NT2/D1 (cell line): ENCODE measurements around the gene AKAP6.

ENCODE experiments used
- DNase-seq: peaks from one replicate; pipeline ENCODE4 v3.0.0-alpha.2; 2011; ENCODE audit warnings: low read depth, low spot score
- H3K27me3 ChIP-seq: 2 replicates; pipeline ENCODE4 v1.6.0; 2011; ENCODE audit warnings: mild to moderate bottlenecking; ENCODE audit not compliant: insufficient read length, insufficient read depth
- H3K36me3 ChIP-seq: 2 replicates; pipeline ENCODE4 v1.6.1; 2011; ENCODE audit warnings: mild to moderate bottlenecking, low read length, mixed read lengths; ENCODE audit not compliant: insufficient read depth, insufficient read length
- H3K4me1 ChIP-seq: 2 replicates; pipeline ENCODE4 v1.5.1; 2011; ENCODE audit not compliant: insufficient read depth, insufficient read length
- H3K4me3 ChIP-seq: 2 replicates; pipeline ENCODE4 v1.5.1; 2011; ENCODE audit warnings: low read depth; ENCODE audit not compliant: insufficient read length
- H3K9ac ChIP-seq: 2 replicates; pipeline ENCODE4 v1.6.0; 2011; ENCODE audit warnings: low read depth; ENCODE audit not compliant: insufficient read length
- H3K9me3 ChIP-seq: 2 replicates; pipeline ENCODE4 v1.5.1; 2011; ENCODE audit warnings: mild to moderate bottlenecking, low read length; ENCODE audit not compliant: insufficient read depth
- SUZ12 ChIP-seq: IDR thresholded peaks from 2 replicates; pipeline ENCODE4 v1.6.1; 2011; ENCODE audit not compliant: insufficient read length, insufficient read depth; ENCODE audit errors: extremely low read depth
- YY1 ChIP-seq: IDR thresholded peaks from 2 replicates; pipeline ENCODE4 v1.6.1; 2011; ENCODE audit not compliant: insufficient read length, insufficient read depth
- ZNF274 ChIP-seq: IDR thresholded peaks from 2 replicates; pipeline ENCODE4 v1.6.1; 2011; ENCODE audit warnings: mild to moderate bottlenecking, low read depth, low read length

AKAP6 gene

DNA sequence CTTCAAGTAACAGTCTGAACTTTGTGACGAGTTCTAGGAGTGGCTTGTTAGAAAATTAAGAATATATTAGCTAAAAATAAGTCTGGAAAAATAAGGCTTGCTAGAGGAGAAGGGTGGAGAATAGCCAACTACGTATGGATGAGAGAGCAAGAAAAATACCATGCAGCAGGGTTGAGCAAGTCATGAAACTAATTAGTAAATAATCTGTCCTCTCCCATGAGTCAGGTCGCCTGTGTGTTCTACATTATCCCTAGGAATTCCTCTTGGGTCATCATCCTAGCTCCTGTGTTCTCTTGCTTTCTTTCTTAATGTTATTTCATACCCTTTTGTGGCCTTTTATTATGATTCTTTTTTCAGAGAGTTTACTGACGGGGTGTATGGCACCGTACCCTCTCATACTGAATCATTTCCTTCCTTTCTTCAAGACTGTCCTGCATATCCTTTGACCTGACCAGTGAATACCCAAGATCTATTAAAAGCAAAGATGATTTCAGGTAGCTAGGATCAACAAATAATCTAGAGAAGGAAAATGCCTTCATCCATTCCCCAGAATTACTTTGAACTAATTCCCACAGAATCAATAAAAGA lies 432.4 kb downstream of the AKAP6 start:
- H3K9me3 ChIP-seq = no peaks in the 10 kb centered on the region
- DNase-seq = no peak
- no peak for TF ChIP-seq YY1
- no peak for TF ChIP-seq ZNF274
- TF ChIP-seq SUZ12 = no peak
- no peak overlapping the region for H3K4me3 ChIP-seq
- no peaks in the 10 kb centered on the region for H3K36me3 ChIP-seq
- no peaks in the 10 kb centered on the region for H3K27me3 ChIP-seq
- H3K9ac ChIP-seq = no peak overlapping the region
- H3K4me1 ChIP-seq = no peaks in the 10 kb centered on the region

DNA sequence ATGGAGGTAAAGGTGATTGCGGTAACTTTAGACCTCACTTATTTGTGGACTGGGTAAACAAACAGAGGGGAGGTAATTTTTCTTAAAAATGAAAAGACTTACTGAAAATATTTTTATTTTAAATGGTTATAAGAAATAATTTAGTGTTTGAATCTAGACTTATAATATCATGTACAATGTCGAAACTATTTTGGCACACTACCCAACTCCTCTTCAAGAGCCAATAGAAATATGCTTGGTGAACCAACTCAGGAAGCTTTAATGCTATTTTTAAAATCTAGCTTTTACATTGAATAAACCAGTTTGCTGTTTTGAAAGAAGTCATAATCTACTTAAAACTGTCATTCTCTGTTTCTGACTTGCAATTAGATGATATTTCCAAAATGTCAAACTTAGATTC lies 433.8 kb downstream of the AKAP6 start:
- TF ChIP-seq SUZ12 = no peak
- no peak for TF ChIP-seq ZNF274
- TF ChIP-seq YY1 = no peak
- no peaks in the 10 kb centered on the region for H3K9me3 ChIP-seq
- H3K4me1 ChIP-seq = no peaks in the 10 kb centered on the region
- H3K36me3 ChIP-seq = no peaks in the 10 kb centered on the region
- no peak for DNase-seq
- H3K4me3 ChIP-seq = no peak overlapping the region
- H3K27me3 ChIP-seq = no peaks in the 10 kb centered on the region
- H3K9ac ChIP-seq = no peak overlapping the region

DNA sequence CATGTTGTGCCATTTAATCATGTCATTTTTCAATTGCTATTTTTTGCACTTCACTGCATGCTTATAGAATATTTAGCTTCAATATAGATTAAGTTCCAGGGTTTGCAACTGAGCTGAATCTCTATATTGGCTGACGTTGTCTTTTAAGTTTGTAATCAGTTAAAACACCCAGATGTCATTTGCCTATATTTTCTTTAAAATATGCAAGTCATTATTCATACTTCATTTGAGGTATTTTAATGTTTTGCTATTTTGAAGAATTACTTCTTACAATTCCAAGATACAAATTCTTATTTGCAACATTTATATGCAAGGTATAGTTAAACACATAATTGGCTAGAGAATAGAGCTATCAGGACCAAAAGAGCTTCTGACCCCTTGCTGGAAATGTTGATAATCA lies 434.6 kb downstream of the AKAP6 start:
- DNase-seq = no peak
- Histone ChIP-seq H3K36me3 (no peaks in the 10 kb centered on the region), H3K9ac (no peak overlapping the region), H3K4me1 (no peaks in the 10 kb centered on the region), H3K27me3 (no peaks in the 10 kb centered on the region), H3K9me3 (no peaks in the 10 kb centered on the region), H3K4me3 (no peak overlapping the region)
- no peak for TF ChIP-seq SUZ12
- TF ChIP-seq ZNF274 = no peak
- TF ChIP-seq YY1 = no peak

DNA sequence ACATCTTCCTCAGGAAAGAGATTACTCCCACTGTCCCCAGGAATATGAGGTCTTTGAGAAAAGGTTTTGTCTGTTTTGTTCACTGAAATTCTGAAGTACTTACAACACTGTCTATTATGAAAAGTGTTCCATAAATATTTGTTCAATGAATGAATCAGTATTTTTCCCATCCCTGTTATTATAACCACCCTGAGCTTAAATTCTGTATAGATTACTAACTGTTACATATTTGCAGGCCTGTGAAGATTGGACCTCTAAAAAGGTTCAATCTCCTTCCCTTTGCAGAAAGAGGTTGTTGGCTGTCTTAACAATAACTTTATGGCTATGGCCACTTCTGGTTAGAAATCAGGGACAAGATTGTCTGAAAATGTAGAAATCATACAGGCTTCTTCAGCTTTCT lies 435.0 kb downstream of the AKAP6 start:
- no peaks in the 10 kb centered on the region for H3K9me3 ChIP-seq
- H3K9ac ChIP-seq = no peak overlapping the region
- no peak for DNase-seq
- no peak for TF ChIP-seq YY1
- TF ChIP-seq ZNF274 = no peak
- H3K36me3 ChIP-seq = no peaks in the 10 kb centered on the region
- H3K4me3 ChIP-seq = no peak overlapping the region
- no peaks in the 10 kb centered on the region for H3K27me3 ChIP-seq
- H3K4me1 ChIP-seq = no peaks in the 10 kb centered on the region

DNA sequence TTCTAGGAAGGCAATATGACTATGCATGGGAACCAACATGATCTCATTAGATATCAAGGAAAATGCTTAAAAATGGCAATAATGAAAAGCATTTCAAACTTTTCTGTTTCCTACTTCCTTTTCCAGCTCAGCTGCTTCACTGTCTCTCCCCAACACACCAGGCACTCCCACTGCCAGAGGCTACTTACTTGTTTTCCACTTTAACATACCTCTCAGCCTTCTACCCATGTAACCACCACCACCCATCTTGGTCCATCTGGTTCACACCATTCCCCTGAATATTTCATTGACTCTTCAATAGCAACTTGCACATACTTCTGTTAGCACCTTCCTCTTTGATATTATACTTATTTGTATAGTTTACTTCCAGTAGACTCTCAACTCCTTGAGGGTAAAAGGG lies 441.3 kb downstream of the AKAP6 start:
- Histone ChIP-seq H3K4me3 (no peak overlapping the region), H3K27me3 (no peaks in the 10 kb centered on the region), H3K4me1 (no peaks in the 10 kb centered on the region), H3K9ac (no peak overlapping the region), H3K9me3 (no peaks in the 10 kb centered on the region), H3K36me3 (no peaks in the 10 kb centered on the region)
- TF ChIP-seq YY1 = no peak
- no peak for TF ChIP-seq SUZ12
- no peak for TF ChIP-seq ZNF274
- no peak for DNase-seq

DNA sequence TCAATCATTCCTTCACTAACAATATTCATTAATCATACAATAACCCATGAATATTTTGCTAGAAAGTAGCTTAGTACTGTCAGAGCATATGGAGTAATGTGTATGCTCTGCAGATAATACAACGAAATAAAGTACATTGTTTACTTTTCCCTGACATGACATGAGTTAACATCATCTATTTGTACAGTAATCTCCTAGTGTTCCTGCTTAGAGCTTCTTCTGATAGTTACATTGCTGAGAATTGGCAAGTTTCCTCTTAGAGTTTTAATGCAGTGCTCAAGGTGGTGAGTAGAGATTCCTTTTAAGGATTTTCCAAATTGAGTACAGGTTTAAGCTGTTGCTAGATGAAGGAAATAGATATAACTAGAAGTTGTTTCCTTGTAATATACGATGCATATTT lies 445.1 kb downstream of the AKAP6 start:
- Histone ChIP-seq H3K4me3 (no peak overlapping the region), H3K9ac (no peak overlapping the region), H3K4me1 (no peaks in the 10 kb centered on the region), H3K27me3 (no peaks in the 10 kb centered on the region), H3K9me3 (no peaks in the 10 kb centered on the region), H3K36me3 (no peaks in the 10 kb centered on the region)
- no peak for DNase-seq
- TF ChIP-seq SUZ12 = no peak
- TF ChIP-seq ZNF274 = no peak

DNA sequence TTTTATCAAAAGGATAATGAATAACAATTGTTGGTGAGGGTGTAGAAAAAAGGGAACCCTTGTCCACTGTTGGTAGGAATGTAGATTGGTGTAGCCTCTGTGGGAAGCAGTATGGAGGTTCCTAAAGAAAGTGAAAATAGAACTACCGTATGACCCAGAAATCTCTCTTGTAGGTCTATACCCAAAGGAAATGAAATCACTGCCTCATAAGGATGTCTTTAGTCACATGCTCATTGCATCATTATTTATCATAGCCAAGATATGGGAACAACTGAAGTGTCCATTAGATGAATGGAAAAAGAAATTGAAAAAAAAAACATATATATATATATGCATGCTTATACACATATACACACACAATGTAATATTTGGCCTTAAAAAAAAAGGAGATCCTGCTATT lies 450.7 kb downstream of the AKAP6 start:
- H3K36me3 ChIP-seq = no peaks in the 10 kb centered on the region
- no peaks in the 10 kb centered on the region for H3K9me3 ChIP-seq
- no peak for DNase-seq
- TF ChIP-seq YY1 = no peak
- TF ChIP-seq ZNF274 = no peak
- TF ChIP-seq SUZ12 = no peak
- no peak overlapping the region for H3K9ac ChIP-seq
- H3K4me3 ChIP-seq = no peak overlapping the region
- H3K4me1 ChIP-seq = no peaks in the 10 kb centered on the region
- no peaks in the 10 kb centered on the region for H3K27me3 ChIP-seq

DNA sequence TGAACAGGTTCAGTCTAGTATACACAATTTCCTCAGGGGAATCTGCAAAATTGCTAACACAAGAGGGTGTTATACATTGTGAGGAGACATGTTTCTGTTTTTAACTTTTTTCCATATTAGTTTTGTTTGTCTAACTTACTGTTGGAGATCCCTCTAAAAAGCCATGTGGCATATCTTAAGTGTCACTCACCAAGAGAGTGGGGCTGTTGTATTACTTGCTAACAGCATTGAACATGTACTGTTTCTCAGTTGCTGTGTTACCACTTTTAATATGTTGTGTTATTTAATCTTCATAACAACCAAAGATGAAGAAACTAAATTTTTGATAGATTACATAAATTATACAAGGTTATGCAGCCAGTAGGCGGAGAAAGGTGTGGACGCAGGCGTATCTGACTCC lies 455.3 kb downstream of the AKAP6 start:
- TF ChIP-seq YY1 (no peak), SUZ12 (no peak), ZNF274 (no peak)
- Histone ChIP-seq H3K27me3 (no peaks in the 10 kb centered on the region), H3K9me3 (no peaks in the 10 kb centered on the region), H3K4me3 (no peak overlapping the region), H3K9ac (no peak overlapping the region), H3K36me3 (no peaks in the 10 kb centered on the region), H3K4me1 (no peaks in the 10 kb centered on the region)
- DNase-seq = no peak
